ENCODE measurements around the gene HBS1L.

HBS1L gene

GRCh38 chr6:134979142-134979541 lies 75.5 kb downstream of the HBS1L start:
- intact Hi-C loops (cut with DNase I; ENCODE audit: low total_unique reads), result no loop called here
- Histone ChIP-seq H3K4me3 (no peak overlapping the region), H3K27me3 (no peaks in the 10 kb centered on the region), H3K9me3 (no peaks in the 10 kb centered on the region), H3K36me3 (peaks cover 36 to 44% (median 40%) of the 10 kb centered on the region in 3 donors), H3K27ac (no peak overlapping the region), H3K4me1 (no peaks in the 10 kb centered on the region)
- no peak for DNase-seq
- no peak for TF ChIP-seq CTCF (IDR thresholded peaks at IDR 0.05)

DNA sequence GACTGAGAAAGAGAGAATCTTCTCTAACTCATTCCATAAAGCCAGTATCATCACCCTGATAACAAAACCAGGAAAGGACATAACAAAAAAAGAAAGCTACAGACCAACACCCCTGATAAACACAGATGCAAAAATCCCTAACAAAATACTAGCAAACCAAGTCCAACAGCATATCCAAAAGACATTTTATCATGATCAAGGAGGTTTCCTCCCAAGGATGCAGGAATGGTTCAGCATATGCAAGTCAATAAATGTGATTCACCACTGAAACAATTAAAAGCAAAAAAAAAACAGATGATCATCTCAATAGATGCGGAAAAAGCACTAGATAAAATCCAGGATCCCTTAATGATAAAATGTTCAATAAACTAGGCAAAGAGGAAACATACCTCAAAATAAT lies 80.3 kb downstream of the HBS1L start:
- Histone ChIP-seq H3K36me3 (peaks cover 16 to 30% (median 19%) of the 10 kb centered on the region in 3 donors), H3K4me3 (no peak overlapping the region), H3K27ac (no peak overlapping the region), H3K4me1 (no peaks in the 10 kb centered on the region), H3K27me3 (no peaks in the 10 kb centered on the region), H3K9me3 (no peaks in the 10 kb centered on the region)
- intact Hi-C loops (cut with DNase I; ENCODE audit: low total_unique reads), result no loop called here
- no peak for DNase-seq
- no peak for TF ChIP-seq CTCF (IDR thresholded peaks at IDR 0.05)

DNA sequence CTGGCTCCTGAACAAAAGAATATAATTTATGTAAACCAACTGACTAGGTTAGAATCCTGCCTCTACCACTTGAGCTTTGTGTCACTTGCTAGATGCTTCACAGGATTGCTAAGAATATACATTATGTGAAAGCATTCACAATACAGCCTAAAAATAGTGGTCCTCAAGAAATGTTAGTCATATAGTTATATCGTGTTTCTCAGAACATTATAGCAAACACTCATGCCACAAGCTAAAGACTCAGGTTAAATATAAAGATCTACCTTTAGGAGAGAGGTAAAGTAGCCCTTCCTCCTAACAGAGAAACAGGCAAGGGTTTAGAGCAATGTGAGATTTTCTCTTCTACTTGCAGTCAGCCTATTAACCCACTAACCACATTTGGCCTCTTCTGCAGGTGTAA lies 86.9 kb downstream of the HBS1L start:
- TF ChIP-seq CTCF (IDR thresholded peaks at IDR 0.05), result no peak
- DNase-seq, result no peak
- Histone ChIP-seq H3K9me3 (no peaks in the 10 kb centered on the region), H3K36me3 (peaks cover 27 to 39% (median 31%) of the 10 kb centered on the region in 3 donors), H3K27me3 (no peaks in the 10 kb centered on the region), H3K27ac (no peak overlapping the region), H3K4me1 (peaks cover 0 to 13% (median 3%) of the 10 kb centered on the region in 4 donors), H3K4me3 (no peak overlapping the region)
- intact Hi-C loops (cut with DNase I; ENCODE audit: low total_unique reads), result no loop called here

- no peak for DNase-seq
- no peak overlapping the region for H3K4me3 ChIP-seq
- peaks cover 0 to 3% (median 0%) of the 10 kb centered on the region in 3 donors for H3K9me3 ChIP-seq
- peaks cover 33 to 51% (median 50%) of the 10 kb centered on the region in 3 donors for H3K36me3 ChIP-seq
- peaks cover 0 to 13% (median 3%) of the 10 kb centered on the region in 4 donors for H3K4me1 ChIP-seq
- H3K27ac ChIP-seq, result no peak overlapping the region
- TF ChIP-seq CTCF (IDR thresholded peaks at IDR 0.05), result no peak
- no peaks in the 10 kb centered on the region for H3K27me3 ChIP-seq
- intact Hi-C loops (cut with DNase I; ENCODE audit: low total_unique reads), result no loop called here
Measured at GRCh38 chr6:134964451-134965203, 90.0 kb downstream of the HBS1L start.

GRCh38 chr6:134962421-134962820 lies 92.2 kb downstream of the HBS1L start:
- peaks cover 40 to 57% (median 52%) of the 10 kb centered on the region in 3 donors for H3K36me3 ChIP-seq
- no peaks in the 10 kb centered on the region for H3K27me3 ChIP-seq
- peaks cover 0 to 3% (median 0%) of the 10 kb centered on the region in 3 donors for H3K9me3 ChIP-seq
- no peak overlapping the region for H3K4me3 ChIP-seq
- TF ChIP-seq CTCF (IDR thresholded peaks at IDR 0.05), result no peak
- no peak for DNase-seq
- peaks cover 0 to 6% (median 2%) of the 10 kb centered on the region in 4 donors for H3K4me1 ChIP-seq
- H3K27ac ChIP-seq, result no peak overlapping the region
- intact Hi-C loops (cut with DNase I; ENCODE audit: low total_unique reads), result no loop called here
